WTC11 (cell line): ENCODE data around the gene FCN1. TPM values are rescaled to one million over a fixed set of nuclear protein-coding genes. Genes with fewer than 3 reads are reported as not detected.

ENCODE experiments used
- ATAC-seq: fragments of 200-7000 bp; cut with Tn5 transposase; 2 replicates; pipeline ENCODE4 v1.10.0; 2021; ENCODE audit warnings: mild to moderate bottlenecking, moderate library complexity
- CTCF ChIA-PET: fragments of 300-600 bp; sonication (Branson Sonifier 250); formaldehyde crosslinking; loops from one replicate; lab custom pipeline; 2021; ENCODE audit warnings: antibody characterized with exemption; lab: Charles Lee
- POLR2A ChIA-PET: fragments of 350-600 bp; sonication (Branson Sonifier 250); formaldehyde crosslinking; loops from one replicate; lab custom pipeline; 2021; ENCODE audit warnings: antibody characterized with exemption; lab: Charles Lee
- DNase-seq: peaks from one replicate; pipeline ENCODE4 v3.0.0; 2021; ENCODE audit warnings: low spot score
- H3K27ac Mint-ChIP-seq: 2 replicates; pipeline ENCODE4 v1.8.0; 2021; ENCODE audit warnings: mixed read lengths
- H3K27me3 Mint-ChIP-seq: 2 replicates; pipeline ENCODE4 v1.8.0; 2021; ENCODE audit warnings: low read depth, mild to moderate bottlenecking, moderate library complexity, mixed read lengths
- H3K36me3 Mint-ChIP-seq: 2 replicates; pipeline ENCODE4 v1.8.0; 2021; ENCODE audit warnings: mixed read lengths
- H3K4me1 Mint-ChIP-seq: 2 replicates; pipeline ENCODE4 v1.8.0; 2022; ENCODE audit warnings: mixed read lengths
- H3K4me3 Mint-ChIP-seq: 2 replicates; pipeline ENCODE4 v1.8.0; 2021; ENCODE audit warnings: mild to moderate bottlenecking, moderate library complexity, mixed read lengths
- H3K9me3 Mint-ChIP-seq: 2 replicates; pipeline ENCODE4 v1.8.0; 2021; ENCODE audit warnings: mixed read lengths
- ARID4B ChIP-seq: sonication (generic); formaldehyde crosslinking; IDR thresholded peaks from 2 replicates; pipeline ENCODE4 v1.8.0; 2023; ENCODE audit warnings: missing genetic modification reagents, mild to moderate bottlenecking, borderline replicate concordance
- CBFB ChIP-seq: sonication (generic); formaldehyde crosslinking; IDR thresholded peaks from 2 replicates; pipeline ENCODE4 v1.8.1; 2022; ENCODE audit warnings: mild to moderate bottlenecking, low read depth, missing genetic modification reagents
- ESRRA ChIP-seq: sonication (generic); formaldehyde crosslinking; IDR thresholded peaks from 2 replicates; pipeline ENCODE4 v1.8.1; 2022; ENCODE audit warnings: mild to moderate bottlenecking, missing genetic modification reagents, borderline replicate concordance
- FOXP4 ChIP-seq: sonication (generic); formaldehyde crosslinking; IDR thresholded peaks from 2 replicates; pipeline ENCODE4 v1.8.0; 2022; ENCODE audit warnings: mild to moderate bottlenecking, missing genetic modification reagents
- SMAD4 ChIP-seq: sonication (generic); formaldehyde crosslinking; IDR thresholded peaks from 2 replicates; pipeline ENCODE4 v1.8.0; 2022; ENCODE audit warnings: mild to moderate bottlenecking, missing genetic modification reagents
- ZNF138 ChIP-seq: sonication (generic); formaldehyde crosslinking; conservative IDR thresholded peaks from 2 replicates; pipeline ENCODE4 v1.8.1; 2022; ENCODE audit warnings: mild to moderate bottlenecking, moderate library complexity, missing genetic modification reagents
- ZNF425 ChIP-seq: fragments of 250-450 bp; sonication (Bioruptor Pico); conservative IDR thresholded peaks from 2 replicates; pipeline ENCODE4 v1.9.0; 2021; ENCODE audit warnings: mild to moderate bottlenecking
- total RNA-seq: library from RNA; stranded (reverse); gene quantifications from 3 replicates; pipeline ENCODE4 v1.2.3, GENCODE V29; 2021

Gene FCN1
- total RNA-seq, 1 experiment from 2014 or later: not detected

GRCh38 chr9:134870746-134871662, 46.7 kb downstream of the FCN1 start:
- no peaks in the 10 kb centered on the region for H3K9me3 Mint-ChIP-seq
- H3K27ac Mint-ChIP-seq: no peak overlapping the region
- ChIA-PET CTCF (interaction anchor here (1.0 kb wide), 1 partner anchor 112 kb away, joined by 3 read pairs; no protein-coding TSS in a partner anchor), POLR2A (no interaction called here)
- DNase-seq: no peak
- no peak overlapping the region for H3K4me3 Mint-ChIP-seq
- no peaks in the 10 kb centered on the region for H3K36me3 Mint-ChIP-seq
- H3K27me3 Mint-ChIP-seq: no peaks in the 10 kb centered on the region
- no peak for ATAC-seq
- TF ChIP-seq ZNF425: no peak
- TF ChIP-seq ZNF138 (CRISPR knock-in tag): no peak
- no peak for TF ChIP-seq ESRRA (CRISPR knock-in tag)
- TF ChIP-seq CBFB (CRISPR knock-in tag): no peak
- no peak for TF ChIP-seq SMAD4 (CRISPR knock-in tag)
- H3K4me1 Mint-ChIP-seq: no peaks in the 10 kb centered on the region

- no peak overlapping the region for H3K4me3 Mint-ChIP-seq
- DNase-seq: no peak
- ATAC-seq: no peak
These were observed 47.4 kb downstream of the FCN1 start for GRCh38 chr9:134870301-134870694.

More at GRCh38 chr9:134870301-134870694, 47.4 kb downstream of the FCN1 start:
- Mint-ChIP-seq H3K27ac (no peak overlapping the region), H3K27me3 (no peaks in the 10 kb centered on the region), H3K9me3 (no peaks in the 10 kb centered on the region), H3K4me1 (no peaks in the 10 kb centered on the region), H3K36me3 (no peaks in the 10 kb centered on the region)
- ChIA-PET CTCF (no interaction called here), POLR2A (no interaction called here)
- no peak for TF ChIP-seq FOXP4 (CRISPR knock-in tag)
- no peak for TF ChIP-seq ARID4B (CRISPR knock-in tag)
